CD4-positive, alpha-beta T cell treated with Interleukin-17A for 1 hour (primary cell): ENCODE results near the gene RAP1GAP2.
"Not testable (repeated sequence)": the region's sequence is repeated elsewhere in the genome, so short reads cannot be mapped to it uniquely, and the experiment has no call there.

Source experiments
- DNase-seq: peaks from one replicate; pipeline ENCODE4 v3.0.0-alpha.2; 2020

The RAP1GAP2 gene

GRCh38 chr17:3063507-3063906 lies 267.3 kb downstream of the RAP1GAP2 start, which contains the start of gene OR1D5:
Gene OR1D5, minus strand, starts transcription at chr17:3063607. Its CDS starts 0 bp downstream, at chr17:3063607.
- DNase-seq = not testable (repeated sequence)

GRCh38 chr17:3065192-3065591 lies 269.0 kb downstream of the RAP1GAP2 start:
- not testable (repeated sequence) for DNase-seq

GRCh38 chr17:3073850-3074249 lies 277.6 kb downstream of the RAP1GAP2 start:
- not testable (repeated sequence) for DNase-seq
